ENCODE results near the gene SLC38A3.
"Not testable (repeated sequence)": the region's sequence is repeated elsewhere in the genome, so short reads cannot be mapped to it uniquely, and the experiment has no call there.

DNA sequence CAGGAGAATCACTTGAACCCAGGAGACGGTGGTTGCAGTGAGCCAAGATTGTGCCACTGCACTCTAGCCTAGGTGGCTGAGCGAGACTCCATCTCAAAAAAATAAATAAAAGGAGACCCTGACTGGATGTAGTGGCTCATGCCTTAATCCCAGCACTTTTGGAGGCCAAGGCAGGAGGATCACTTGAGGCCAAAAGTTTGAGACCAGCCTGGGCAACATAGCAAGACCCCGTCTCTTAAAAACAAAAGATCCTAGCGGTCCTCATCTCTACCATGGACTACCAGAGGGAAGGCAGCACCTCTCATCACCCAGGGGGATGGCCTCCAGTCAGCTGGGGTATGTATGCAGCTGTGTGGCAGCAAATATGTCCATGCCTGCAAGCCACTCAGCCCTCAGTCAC, 57.1 kb downstream of the SLC38A3 start:
- not testable (repeated sequence) for TF ChIP-seq CTCF, EZH2 (IDR thresholded peaks at IDR 0.05)

Data from neural progenitor cell (in vitro differentiated cells).